Astrocyte of the spinal cord (primary cell): ENCODE results near the gene ZFYVE21.

ENCODE experiments used
- DNase-seq: peaks from one replicate; pipeline ENCODE4 v3.0.0; 2011; ENCODE audit warnings: low read depth, low spot score
- H3K4me3 ChIP-seq: 2 replicates; pipeline ENCODE4 v1.5.1; 2011; ENCODE audit warnings: low read depth, mild to moderate bottlenecking, low read length, moderate library complexity
- CTCF ChIP-seq: IDR thresholded peaks from 2 replicates; pipeline ENCODE4 v1.5.1; 2012; ENCODE audit warnings: low read depth, mild to moderate bottlenecking, low read length, inconsistent platforms
- in situ Hi-C: cut with HindIII; loops from 2 replicates; pipeline ENCODE4 v1.10.0; 2017; ENCODE audit warnings: low sequenced_read_pairs

Gene ZFYVE21

GRCh38 chr14:103676881-103677675 is 38.5 kb upstream of the ZFYVE21 start:
- TF ChIP-seq CTCF, result no peak
- in situ Hi-C loops, result no loop called here
- no peak overlapping the region for H3K4me3 ChIP-seq
- DNase-seq, result no peak

GRCh38 chr14:103679351-103679750 is 36.3 kb upstream of the ZFYVE21 start:
- H3K4me3 ChIP-seq, result no peak overlapping the region
- TF ChIP-seq CTCF, result peak; percentile 57
- peak; percentile 16 for DNase-seq
- in situ Hi-C loops, result no loop called here

- H3K4me3 ChIP-seq, result no peak overlapping the region
- in situ Hi-C loops, result no loop called here
- DNase-seq, result no peak
- no peak for TF ChIP-seq CTCF
These were observed 34.9 kb upstream of the ZFYVE21 start for GRCh38 chr14:103680491-103681231.

GRCh38 chr14:103683139-103683538 is 32.5 kb upstream of the ZFYVE21 start:
- TF ChIP-seq CTCF, result no peak
- H3K4me3 ChIP-seq, result no peak overlapping the region
- in situ Hi-C loops, result no loop called here
- DNase-seq, result no peak

- no peak overlapping the region for H3K4me3 ChIP-seq
- TF ChIP-seq CTCF, result no peak
- no peak for DNase-seq
- in situ Hi-C loops, result no loop called here
These were observed 31.1 kb upstream of the ZFYVE21 start for GRCh38 chr14:103684471-103684870.

- no peak for DNase-seq
- H3K4me3 ChIP-seq, result no peak overlapping the region
- in situ Hi-C loops, result no loop called here
- no peak for TF ChIP-seq CTCF
These were observed 30.7 kb upstream of the ZFYVE21 start for GRCh38 chr14:103684871-103685270.
